Astrocyte (in vitro differentiated cells and primary cell): ENCODE measurements around the gene DCC. TPM values are rescaled to one million over a fixed set of nuclear protein-coding genes. Genes with fewer than 3 reads are reported as not detected.

Experiments
- DNase-seq: peaks from one replicate; pipeline ENCODE4 v3.0.0-alpha.2; 2010; ENCODE audit warnings: low read depth
- FAIRE-seq: peaks from 2 replicates; lab custom pipeline; 2011; peaks lifted over from hg19 to GRCh38; lab: Jason Lieb, UNC
- H2AFZ ChIP-seq: 2 replicates; pipeline ENCODE4 v1.6.0; 2012; ENCODE audit warnings: low read depth, low read length, inconsistent platforms
- H3K27ac ChIP-seq: 2 replicates; pipeline ENCODE4 v1.5.1; 2011; ENCODE audit warnings: low read depth, low read length, inconsistent platforms
- H3K27me3 ChIP-seq: 2 replicates; pipeline ENCODE4 v1.6.0; 2011; ENCODE audit warnings: low read length, inconsistent platforms; ENCODE audit not compliant: insufficient read depth
- H3K36me3 ChIP-seq: 2 replicates; pipeline ENCODE4 v1.5.1; 2011; ENCODE audit warnings: low read length, inconsistent platforms; ENCODE audit not compliant: insufficient read depth
- H3K4me1 ChIP-seq: 2 replicates; pipeline ENCODE4 v1.5.1; 2011; ENCODE audit warnings: low read length, inconsistent platforms; ENCODE audit not compliant: insufficient read depth
- H3K4me2 ChIP-seq: 2 replicates; pipeline ENCODE4 v1.6.0; 2012; ENCODE audit warnings: low read length, inconsistent platforms
- H3K4me3 ChIP-seq: 2 replicates; pipeline ENCODE4 v1.5.1; 2011; ENCODE audit warnings: low read depth, mild to moderate bottlenecking, low read length, inconsistent platforms; ENCODE audit not compliant: insufficient read depth
- H3K79me2 ChIP-seq: 2 replicates; pipeline ENCODE4 v1.6.0; 2012; ENCODE audit warnings: mild to moderate bottlenecking, low read length, inconsistent platforms; ENCODE audit not compliant: insufficient read depth
- H3K9ac ChIP-seq: 2 replicates; pipeline ENCODE4 v1.6.0; 2012; ENCODE audit warnings: mild to moderate bottlenecking, low read length, inconsistent platforms
- H3K9me3 ChIP-seq: 2 replicates; pipeline ENCODE4 v1.5.1; 2012; ENCODE audit warnings: low read depth, mild to moderate bottlenecking, low read length, inconsistent platforms; ENCODE audit not compliant: insufficient read depth
- H4K20me1 ChIP-seq: 2 replicates; pipeline ENCODE4 v1.6.0; 2012; ENCODE audit warnings: low read length, inconsistent platforms; ENCODE audit not compliant: insufficient read depth
- H3K27ac Mint-ChIP-seq: one replicate; pipeline ENCODE4 v1.8.0; 2021; ENCODE audit warnings: mild to moderate bottlenecking, mixed read lengths; ENCODE audit not compliant: unreplicated experiment
- H3K27me3 Mint-ChIP-seq: one replicate; pipeline ENCODE4 v1.8.0; 2021; ENCODE audit warnings: low read depth, mixed read lengths; ENCODE audit not compliant: unreplicated experiment
- H3K36me3 Mint-ChIP-seq: one replicate; pipeline ENCODE4 v1.8.0; 2021; ENCODE audit warnings: low read depth, mixed read lengths; ENCODE audit not compliant: unreplicated experiment
- H3K4me1 Mint-ChIP-seq: one replicate; pipeline ENCODE4 v1.8.0; 2021; ENCODE audit warnings: low read depth, mixed read lengths; ENCODE audit not compliant: unreplicated experiment
- H3K4me3 Mint-ChIP-seq: one replicate; pipeline ENCODE4 v1.8.0; 2021; ENCODE audit warnings: mild to moderate bottlenecking, moderate library complexity, mixed read lengths; ENCODE audit not compliant: unreplicated experiment
- H3K9me3 Mint-ChIP-seq: one replicate; pipeline ENCODE4 v1.8.0; 2021; ENCODE audit warnings: mild to moderate bottlenecking, mixed read lengths; ENCODE audit not compliant: unreplicated experiment
- EZH2 ChIP-seq: IDR thresholded peaks from 2 replicates; pipeline ENCODE4 v1.6.1; 2012; ENCODE audit warnings: mild to moderate bottlenecking, low read length, inconsistent platforms; ENCODE audit not compliant: insufficient read depth
- total RNA-seq: library from RNA; stranded (reverse); gene quantifications from 2 replicates; pipeline ENCODE4 v1.2.1, GENCODE V29; 2021
- TF ChIP-seq, protein P1 (sequence below): IDR thresholded peaks from 2 replicates; pipeline ENCODE4 v1.5.1; 2011; ENCODE audit warnings: low read depth, mild to moderate bottlenecking, inconsistent platforms, low read length, moderate library complexity; ENCODE audit not compliant: insufficient read depth

DCC gene
- total RNA-seq, 1 donor from 2014 or later: 2.6 TPM

DNA sequence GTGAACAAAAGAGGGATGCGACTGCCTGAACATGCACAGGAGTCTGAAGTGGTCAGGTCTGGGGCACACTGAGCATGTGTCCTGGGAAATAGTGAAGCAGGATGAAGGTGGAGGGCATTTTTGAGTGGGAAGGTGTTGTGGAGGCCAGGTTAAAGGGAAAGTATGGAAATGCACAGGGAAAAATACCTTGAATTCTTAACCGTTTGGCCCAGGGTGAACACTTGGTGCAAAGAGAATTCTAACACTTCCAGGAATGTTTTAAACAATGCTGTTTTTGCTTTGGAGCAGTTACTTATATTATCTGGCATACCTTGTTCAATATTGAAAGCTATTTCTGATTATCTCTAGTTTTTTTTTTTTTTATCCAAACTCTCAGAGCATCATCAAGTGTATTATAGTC, 623.5 kb downstream of the DCC start:
- Histone ChIP-seq H3K36me3 (no peaks in the 10 kb centered on the region), H3K27ac (no peak overlapping the region), H3K27me3 (no peaks in the 10 kb centered on the region), H3K4me2 (no peak overlapping the region), H3K9ac (no peak overlapping the region), H3K9me3 (no peaks in the 10 kb centered on the region), H3K79me2 (no peaks in the 10 kb centered on the region), H3K4me1 (no peaks in the 10 kb centered on the region), H4K20me1 (no peaks in the 10 kb centered on the region), H3K4me3 (no peak overlapping the region), H2AFZ (no peak overlapping the region)
- H3K27ac Mint-ChIP-seq: no peak overlapping the region
- H3K27me3 Mint-ChIP-seq: no peaks in the 10 kb centered on the region
- FAIRE-seq (no peak), DNase-seq (no peak)
- peaks cover 2% of the 10 kb centered on the region for H3K9me3 Mint-ChIP-seq
- TF ChIP-seq, protein P1, sequence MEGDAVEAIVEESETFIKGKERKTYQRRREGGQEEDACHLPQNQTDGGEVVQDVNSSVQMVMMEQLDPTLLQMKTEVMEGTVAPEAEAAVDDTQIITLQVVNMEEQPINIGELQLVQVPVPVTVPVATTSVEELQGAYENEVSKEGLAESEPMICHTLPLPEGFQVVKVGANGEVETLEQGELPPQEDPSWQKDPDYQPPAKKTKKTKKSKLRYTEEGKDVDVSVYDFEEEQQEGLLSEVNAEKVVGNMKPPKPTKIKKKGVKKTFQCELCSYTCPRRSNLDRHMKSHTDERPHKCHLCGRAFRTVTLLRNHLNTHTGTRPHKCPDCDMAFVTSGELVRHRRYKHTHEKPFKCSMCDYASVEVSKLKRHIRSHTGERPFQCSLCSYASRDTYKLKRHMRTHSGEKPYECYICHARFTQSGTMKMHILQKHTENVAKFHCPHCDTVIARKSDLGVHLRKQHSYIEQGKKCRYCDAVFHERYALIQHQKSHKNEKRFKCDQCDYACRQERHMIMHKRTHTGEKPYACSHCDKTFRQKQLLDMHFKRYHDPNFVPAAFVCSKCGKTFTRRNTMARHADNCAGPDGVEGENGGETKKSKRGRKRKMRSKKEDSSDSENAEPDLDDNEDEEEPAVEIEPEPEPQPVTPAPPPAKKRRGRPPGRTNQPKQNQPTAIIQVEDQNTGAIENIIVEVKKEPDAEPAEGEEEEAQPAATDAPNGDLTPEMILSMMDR: no peak
- TF ChIP-seq EZH2: no peak
- no peak overlapping the region for H3K4me3 Mint-ChIP-seq
- H3K36me3 Mint-ChIP-seq: no peaks in the 10 kb centered on the region
- peaks cover 5% of the 10 kb centered on the region for H3K4me1 Mint-ChIP-seq

DNA sequence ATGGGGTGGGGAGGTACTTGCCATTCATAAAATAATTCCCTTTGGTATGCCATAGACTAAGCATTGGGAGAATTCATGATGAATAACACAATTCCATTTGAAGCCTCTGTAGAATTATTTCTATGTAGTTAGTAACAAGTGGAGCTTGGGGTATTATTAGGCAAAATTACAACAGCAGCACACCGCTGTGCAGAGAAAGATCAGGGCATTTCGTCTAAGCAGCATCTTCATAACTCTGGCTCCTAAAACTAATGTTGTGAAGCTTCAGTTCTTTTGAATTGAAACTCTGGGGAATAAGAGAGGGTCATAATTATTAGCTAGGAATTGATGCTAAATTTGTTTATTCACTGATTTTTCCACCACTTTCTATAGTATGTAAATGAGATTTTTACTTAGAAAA, 630.7 kb downstream of the DCC start:
- no peaks in the 10 kb centered on the region for H3K9me3 Mint-ChIP-seq
- no peak overlapping the region for H3K9ac ChIP-seq

DNA sequence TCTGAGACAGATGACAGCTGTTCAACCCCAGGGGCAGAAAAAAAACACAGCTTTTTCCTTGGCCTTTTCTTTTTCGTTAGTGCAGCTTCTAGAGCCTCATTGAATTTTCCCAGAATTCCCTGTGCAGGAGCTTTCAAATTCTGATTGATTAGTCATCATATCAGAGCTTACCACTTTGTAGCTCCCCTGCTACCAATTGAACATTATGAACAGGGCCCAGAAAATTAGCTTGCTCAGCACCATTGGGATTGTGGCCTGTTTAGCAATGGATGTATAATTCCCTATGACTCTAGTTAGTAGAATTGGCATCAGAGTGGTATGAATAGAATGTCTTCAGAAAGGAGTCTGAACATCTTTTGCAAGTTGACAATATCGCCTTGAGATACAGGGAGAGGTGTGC, 631.1 kb downstream of the DCC start:
- DNase-seq: no peak
- no peaks in the 10 kb centered on the region for H4K20me1 ChIP-seq
- no peaks in the 10 kb centered on the region for H3K27me3 ChIP-seq
- FAIRE-seq: no peak
- H3K4me3 ChIP-seq: no peak overlapping the region
- no peak overlapping the region for H3K27ac Mint-ChIP-seq
- H3K4me2 ChIP-seq: no peak overlapping the region
- H3K9me3 Mint-ChIP-seq: no peaks in the 10 kb centered on the region
- no peak overlapping the region for H3K9ac ChIP-seq
- TF ChIP-seq EZH2: no peak
- TF ChIP-seq, protein P1: no peak
- no peak overlapping the region for H2AFZ ChIP-seq
- H3K4me3 Mint-ChIP-seq: no peak overlapping the region
- H3K79me2 ChIP-seq: no peaks in the 10 kb centered on the region
- H3K36me3 ChIP-seq: no peaks in the 10 kb centered on the region
- no peaks in the 10 kb centered on the region for H3K36me3 Mint-ChIP-seq
- no peaks in the 10 kb centered on the region for H3K4me1 Mint-ChIP-seq
- no peak overlapping the region for H3K27ac ChIP-seq
- H3K27me3 Mint-ChIP-seq: no peaks in the 10 kb centered on the region
- H3K4me1 ChIP-seq: no peaks in the 10 kb centered on the region
- no peaks in the 10 kb centered on the region for H3K9me3 ChIP-seq

More for the DNA sequence above, 630.7 kb downstream of the DCC start:
- Histone ChIP-seq H3K4me3 (no peak overlapping the region), H2AFZ (no peak overlapping the region), H3K4me1 (no peaks in the 10 kb centered on the region), H4K20me1 (no peaks in the 10 kb centered on the region), H3K9me3 (no peaks in the 10 kb centered on the region), H3K79me2 (no peaks in the 10 kb centered on the region), H3K36me3 (no peaks in the 10 kb centered on the region), H3K4me2 (no peak overlapping the region), H3K27ac (no peak overlapping the region), H3K27me3 (no peaks in the 10 kb centered on the region)
- Mint-ChIP-seq H3K27ac (no peak overlapping the region), H3K4me1 (no peaks in the 10 kb centered on the region), H3K27me3 (no peaks in the 10 kb centered on the region), H3K4me3 (no peak overlapping the region), H3K36me3 (no peaks in the 10 kb centered on the region)
- FAIRE-seq: no peak
- DNase-seq: no peak
- no peak for TF ChIP-seq EZH2
- TF ChIP-seq, protein P1: no peak
